Activated B cell treated with CpG ODN at 0.5 μM for 24 hours (primary cell): ENCODE measurements around the gene FKRP. TPM values are rescaled to one million over a fixed set of nuclear protein-coding genes. Genes with fewer than 3 reads are reported as not detected.

ENCODE experiments used
- ATAC-seq: fragments of 200-7000 bp; cut with Tn5 transposase; one replicate; pipeline ENCODE4 v1.10.0; 2021; ENCODE audit warnings: low read depth, mild to moderate bottlenecking, moderate library complexity
- CTCF ChIA-PET: fragments of 350-600 bp; sonication (Branson Sonifier 250); formaldehyde crosslinking; loops from one replicate; lab custom pipeline; 2021; ENCODE audit warnings: antibody characterized with exemption; lab: Charles Lee
- POLR2A ChIA-PET: fragments of 350-600 bp; sonication (Branson Sonifier 250); formaldehyde crosslinking; loops from one replicate; lab custom pipeline; 2021; ENCODE audit warnings: antibody characterized with exemption; lab: Charles Lee
- DNase-seq: peaks from one replicate; pipeline ENCODE4 v3.0.0; 2022
- H3K27ac Mint-ChIP-seq: one replicate; pipeline ENCODE4 v1.8.0; 2020; ENCODE audit warnings: mixed read lengths
- H3K27me3 Mint-ChIP-seq: one replicate; pipeline ENCODE4 v1.8.0; 2021; ENCODE audit warnings: mixed read lengths
- H3K36me3 Mint-ChIP-seq: one replicate; pipeline ENCODE4 v1.8.0; 2021; ENCODE audit warnings: low read depth, mixed read lengths
- H3K4me1 Mint-ChIP-seq: one replicate; pipeline ENCODE4 v1.8.0; 2021; ENCODE audit warnings: mixed read lengths
- H3K4me3 Mint-ChIP-seq: one replicate; pipeline ENCODE4 v1.8.0; 2020; ENCODE audit warnings: mild to moderate bottlenecking, mixed read lengths
- H3K9me3 Mint-ChIP-seq: one replicate; pipeline ENCODE4 v1.8.0; 2020; ENCODE audit warnings: mixed read lengths
- intact Hi-C: fragments of 100-400 bp; cut with micrococcal nuclease; formaldehyde crosslinking; loops from one replicate; pipeline ENCODE4 v1.15.1; 2024
- total RNA-seq: library from RNA; stranded (reverse); gene quantifications from 2 replicates; pipeline ENCODE4 v1.2.3, GENCODE V29; 2022
- TF ChIP-seq, protein P1 (sequence below): fragments of 200-600 bp; IDR thresholded peaks from one replicate; pipeline ENCODE4 v1.8.0; 2022; ENCODE audit warnings: antibody characterized with exemption, mild to moderate bottlenecking

The FKRP gene
- total RNA-seq, 1 donor from 2014 or later = 35.8 TPM

DNA sequence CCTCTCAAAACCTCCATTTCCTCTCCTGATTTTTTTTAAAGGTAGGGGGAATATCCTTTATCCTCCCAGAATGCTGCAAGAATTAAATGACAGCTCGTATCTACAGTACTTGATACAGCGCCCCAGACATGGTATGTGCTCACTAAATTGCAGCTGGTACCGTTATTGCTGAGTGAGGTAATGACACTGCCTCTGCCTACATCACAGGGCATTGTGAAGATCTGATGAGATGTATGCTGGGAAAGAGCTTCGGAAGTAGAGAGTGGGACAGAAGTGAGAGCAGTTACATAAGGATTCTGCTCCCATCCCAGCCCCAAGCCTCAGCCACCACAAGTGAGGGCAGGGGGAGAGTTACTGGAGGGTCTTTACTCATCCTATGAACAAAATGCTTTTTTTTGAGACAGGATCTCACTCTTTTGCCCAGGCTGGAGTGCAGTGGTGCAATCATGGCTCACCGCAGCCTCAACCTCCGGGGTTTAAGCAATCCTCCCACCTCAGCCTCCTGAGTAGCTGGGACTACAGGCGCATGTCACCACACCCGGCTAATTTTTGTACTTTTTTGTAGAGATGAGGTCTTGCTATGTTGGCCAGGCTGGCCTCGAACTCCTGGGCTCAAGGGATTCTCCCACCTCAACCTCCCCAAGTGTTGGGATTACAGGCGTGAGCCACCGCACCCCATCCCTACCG lies 1.7 kb upstream of the FKRP start:
- POLR2A ChIA-PET = interaction anchor here (1.2 to 1.6 kb wide), 2 partner anchors 26 to 30 kb away, joined by 3 to 5 read pairs; no protein-coding TSS in a partner anchor
- H3K9me3 Mint-ChIP-seq = no peaks in the 10 kb centered on the region
- DNase-seq = no peak
- no peak overlapping the region for H3K27ac Mint-ChIP-seq
- intact Hi-C loops = no loop called here
- peaks cover 61% of the 10 kb centered on the region for H3K4me1 Mint-ChIP-seq
- H3K27me3 Mint-ChIP-seq = no peaks in the 10 kb centered on the region
- no peak for ATAC-seq
- TF ChIP-seq, protein P1, sequence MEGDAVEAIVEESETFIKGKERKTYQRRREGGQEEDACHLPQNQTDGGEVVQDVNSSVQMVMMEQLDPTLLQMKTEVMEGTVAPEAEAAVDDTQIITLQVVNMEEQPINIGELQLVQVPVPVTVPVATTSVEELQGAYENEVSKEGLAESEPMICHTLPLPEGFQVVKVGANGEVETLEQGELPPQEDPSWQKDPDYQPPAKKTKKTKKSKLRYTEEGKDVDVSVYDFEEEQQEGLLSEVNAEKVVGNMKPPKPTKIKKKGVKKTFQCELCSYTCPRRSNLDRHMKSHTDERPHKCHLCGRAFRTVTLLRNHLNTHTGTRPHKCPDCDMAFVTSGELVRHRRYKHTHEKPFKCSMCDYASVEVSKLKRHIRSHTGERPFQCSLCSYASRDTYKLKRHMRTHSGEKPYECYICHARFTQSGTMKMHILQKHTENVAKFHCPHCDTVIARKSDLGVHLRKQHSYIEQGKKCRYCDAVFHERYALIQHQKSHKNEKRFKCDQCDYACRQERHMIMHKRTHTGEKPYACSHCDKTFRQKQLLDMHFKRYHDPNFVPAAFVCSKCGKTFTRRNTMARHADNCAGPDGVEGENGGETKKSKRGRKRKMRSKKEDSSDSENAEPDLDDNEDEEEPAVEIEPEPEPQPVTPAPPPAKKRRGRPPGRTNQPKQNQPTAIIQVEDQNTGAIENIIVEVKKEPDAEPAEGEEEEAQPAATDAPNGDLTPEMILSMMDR = no peak
- CTCF ChIA-PET = interaction anchor here (1.1 kb wide), 2 partner anchors 10 to 17 kb away, joined by 3 to 5 read pairs; no protein-coding TSS in a partner anchor
- H3K4me3 Mint-ChIP-seq = peak overlapping the region; percentile 94
- peaks cover 35% of the 10 kb centered on the region for H3K36me3 Mint-ChIP-seq

DNA sequence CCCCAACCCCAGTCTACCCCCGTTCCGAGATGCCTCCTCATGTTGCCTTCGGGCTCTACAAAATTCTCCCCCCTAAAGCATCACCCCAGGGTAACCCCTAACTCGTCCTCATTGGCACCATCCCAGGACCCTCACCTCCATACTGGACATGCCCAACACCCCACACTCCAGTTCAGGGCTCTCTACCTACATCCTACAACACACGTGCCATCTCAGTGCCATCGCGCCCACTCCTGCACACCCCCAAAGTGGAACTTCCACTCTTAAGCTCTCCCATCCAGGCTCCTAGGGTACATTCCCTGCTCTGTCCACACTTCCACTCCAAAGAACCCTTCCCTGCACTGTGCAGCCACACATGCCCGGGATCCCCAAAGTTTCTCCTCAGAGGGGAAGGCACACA lies 827 bp upstream of the FKRP start:
- peaks cover 63% of the 10 kb centered on the region for H3K4me1 Mint-ChIP-seq
- intact Hi-C loops = loop anchor here (5.0 kb wide), 1 partner anchor 42 kb away; the partner anchor contains the start of gene SLC1A5
- H3K4me3 Mint-ChIP-seq = peak overlapping the region; percentile 94
- peak overlapping the region; percentile 83 for H3K27ac Mint-ChIP-seq
- POLR2A ChIA-PET = interaction anchor here (0.9 to 1.6 kb wide), 5 partner anchors 9 to 145 kb away, joined by 3 to 6 read pairs (median 5); partner anchors contain the start of gene CALM3
- peaks cover 30% of the 10 kb centered on the region for H3K36me3 Mint-ChIP-seq
- TF ChIP-seq, protein P1 = no peak
- CTCF ChIA-PET = interaction anchor here (1.1 kb wide), 2 partner anchors 9 to 18 kb away, joined by 3 to 5 read pairs; no protein-coding TSS in a partner anchor
- H3K27me3 Mint-ChIP-seq = no peaks in the 10 kb centered on the region
- DNase-seq = no peak
- no peak for ATAC-seq
- H3K9me3 Mint-ChIP-seq = no peaks in the 10 kb centered on the region

DNA sequence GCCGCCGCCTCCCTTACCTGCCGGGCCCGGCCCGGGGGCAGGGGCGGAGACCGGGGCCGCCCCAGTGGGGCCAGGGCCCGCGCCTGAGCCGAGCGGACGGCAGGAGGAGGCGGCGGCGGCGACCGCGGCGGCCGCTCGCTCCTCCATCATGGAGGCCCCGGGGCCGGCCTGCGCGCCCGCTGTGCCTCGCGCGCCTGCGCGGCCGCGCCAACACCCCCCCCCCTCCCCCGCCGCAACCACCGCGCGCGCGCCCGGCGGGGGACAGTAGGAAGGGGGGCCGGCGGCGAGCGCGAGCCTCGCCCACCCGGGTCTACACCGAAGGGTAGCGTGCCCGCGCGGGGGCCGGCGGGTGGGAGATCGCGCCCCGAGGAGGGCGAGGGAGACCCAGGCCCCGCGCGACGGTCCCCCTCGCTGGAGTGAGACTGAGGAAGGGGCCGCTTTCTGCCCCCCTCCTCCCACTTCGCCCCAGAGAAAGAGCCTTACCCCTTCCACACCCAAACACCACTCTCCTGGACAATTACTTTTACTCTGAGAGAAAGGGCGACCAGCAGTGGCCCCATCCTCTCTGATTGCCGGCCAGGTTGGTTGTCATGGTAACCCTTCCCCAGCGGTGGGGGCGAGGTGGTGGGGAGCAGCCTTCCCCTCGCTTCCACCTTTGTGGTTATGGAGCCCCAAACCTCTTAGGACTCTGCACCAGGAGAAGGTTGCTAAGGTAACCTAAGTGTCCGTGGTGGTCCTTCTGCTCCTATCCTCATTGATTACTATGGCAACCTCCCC lies 612 bp downstream of the FKRP start, which contains the start of gene STRN4:
STRN4 (minus strand) TSS at position 170 of the 777 bp plus-strand sequence; CDS start at position 150, 20 bp downstream.
- no peaks in the 10 kb centered on the region for H3K9me3 Mint-ChIP-seq
- intact Hi-C loops = loop anchor here (2.0 to 5.0 kb wide), 3 partner anchors 28 to 146 kb away; partner anchors contain the start of genes CALM3 and SLC1A5
- peaks cover 30% of the 10 kb centered on the region for H3K36me3 Mint-ChIP-seq
- peak within 1 kb of the TSS; percentile 83 for H3K27ac Mint-ChIP-seq
- peak within 1 kb of the TSS; percentile 94 for H3K4me3 Mint-ChIP-seq
- TF ChIP-seq, protein P1 = no peak
- peak; percentile 66 for ATAC-seq
- DNase-seq = peak; percentile 51
- H3K4me1 Mint-ChIP-seq = peaks cover 64% of the 10 kb centered on the region
- ChIA-PET CTCF (no interaction called here), POLR2A (interaction anchor here (0.6 to 1.6 kb wide), 2 partner anchors 9 to 28 kb away, joined by 3 to 6 read pairs; no protein-coding TSS in a partner anchor)
- H3K27me3 Mint-ChIP-seq = no peaks in the 10 kb centered on the region

DNA sequence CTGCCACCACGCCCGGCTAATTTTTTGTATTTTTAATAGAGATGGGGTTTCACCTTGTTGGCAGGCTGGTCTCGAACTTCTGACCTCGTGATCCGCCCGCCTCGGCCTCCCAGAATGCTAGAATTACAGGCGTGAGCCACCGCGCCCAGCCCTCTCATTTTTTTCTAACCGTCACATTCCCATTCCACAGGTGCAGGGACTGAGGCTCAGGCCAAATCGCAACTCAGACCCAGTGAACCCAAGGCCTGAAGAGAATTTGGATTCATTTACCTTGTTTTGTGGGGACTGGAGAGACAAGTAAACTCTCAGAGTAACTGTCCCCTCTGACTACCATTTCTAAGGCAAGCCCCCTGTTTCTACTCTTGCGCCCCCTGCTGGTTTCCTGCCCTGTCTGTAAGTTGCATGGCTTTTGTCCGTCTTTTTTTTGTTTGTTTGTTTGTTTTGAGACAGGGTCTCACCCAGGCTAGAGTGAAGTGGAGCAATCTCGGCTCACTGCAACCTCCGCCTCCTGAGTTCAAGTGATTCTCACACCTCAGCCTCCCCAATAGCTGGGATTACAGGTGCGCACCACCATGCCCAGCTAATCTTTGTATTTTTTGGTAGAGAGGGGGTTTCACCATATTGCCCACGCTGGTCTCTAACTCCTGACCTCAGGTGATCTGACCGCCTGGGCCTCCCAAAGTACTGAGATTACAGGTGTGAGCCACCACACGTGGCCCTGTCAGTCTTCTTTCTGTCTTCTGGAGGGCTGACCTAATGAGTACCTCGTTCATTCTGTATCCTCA lies 2.7 kb downstream of the FKRP start:
- POLR2A ChIA-PET = interaction anchor here (0.7 to 1.6 kb wide), 3 partner anchors 29 to 36 kb away, joined by 3 to 7 read pairs (median 3); no protein-coding TSS in a partner anchor
- CTCF ChIA-PET = interaction anchor here (0.7 to 4.3 kb wide), 6 partner anchors 19 to 224 kb away, joined by 3 to 21 read pairs (median 4); no protein-coding TSS in a partner anchor

More for the DNA sequence above, 2.7 kb downstream of the FKRP start:
- no peak for ATAC-seq
- intact Hi-C loops = loop anchor here (1.0 to 5.0 kb wide), 3 partner anchors 39 to 219 kb away; partner anchors contain the start of gene SLC1A5
- Mint-ChIP-seq H3K27ac (no peak overlapping the region), H3K9me3 (no peaks in the 10 kb centered on the region), H3K36me3 (peaks cover 29% of the 10 kb centered on the region), H3K4me3 (peak overlapping the region; percentile 62), H3K27me3 (no peaks in the 10 kb centered on the region), H3K4me1 (peaks cover 48% of the 10 kb centered on the region)
- TF ChIP-seq, protein P1 = no peak
- DNase-seq = peak; percentile 57
